CD14-positive monocyte (primary cell): Measurements from ENCODE around the gene ASZ1. TPM values are rescaled to one million over a fixed set of nuclear protein-coding genes. Genes with fewer than 3 reads are reported as not detected.

Source experiments
- DNase-seq, 3 donors: peaks; one replicate each; pipeline ENCODE4 v3.0.0-alpha.2; 2011 to 2022
- H2AFZ ChIP-seq: 2 replicates; pipeline ENCODE4 v1.6.0; 2012; ENCODE audit warnings: mild to moderate bottlenecking, low read depth, low read length, inconsistent platforms; ENCODE audit not compliant: insufficient read depth, poor library complexity, severe bottlenecking
- H3K27ac ChIP-seq, 2 donors: 1 replicate in 1 of 2; 2 replicates in 1 of 2; pipeline ENCODE4 v1.5.1; 2012 to 2013; ENCODE audit warnings: low read length in 2 of 2, control low read depth in 1 of 2, inconsistent platforms in 1 of 2, low read depth in 1 of 2, mild to moderate bottlenecking in 1 of 2
- H3K27me3 ChIP-seq, 2 donors: one replicate each; pipeline versions ENCODE4 v1.6.0 to v1.6.1; 2011 to 2013; ENCODE audit warnings: low read length in 2 of 2; ENCODE audit not compliant: control insufficient read depth in 2 of 2, insufficient read depth in 2 of 2
- H3K36me3 ChIP-seq, 2 donors: replicated peaks in 1 of 2; 1 replicate in 1 of 2; 2 replicates in 1 of 2; pipeline versions ENCODE4 v1.5.1 to v1.6.1; 2012 to 2013; ENCODE audit warnings: low read length in 2 of 2, control low read depth in 1 of 2, inconsistent platforms in 1 of 2, mild to moderate bottlenecking in 1 of 2; ENCODE audit not compliant: insufficient read depth in 2 of 2, control insufficient read depth in 1 of 2
- H3K4me1 ChIP-seq, 2 donors: 1 replicate in 1 of 2; 2 replicates in 1 of 2; pipeline versions ENCODE4 v1.5.1 to v1.6.1; 2012 to 2013; ENCODE audit warnings: low read length in 2 of 2, control low read depth in 1 of 2, inconsistent platforms in 1 of 2, mild to moderate bottlenecking in 1 of 2, moderate library complexity in 1 of 2; ENCODE audit not compliant: insufficient read depth in 2 of 2, control insufficient read depth in 1 of 2
- H3K4me2 ChIP-seq: replicated peaks from 2 replicates; pipeline ENCODE3; 2012; ENCODE audit warnings: low read length, moderate library complexity, mild to moderate bottlenecking; ENCODE audit not compliant: poor library complexity, severe bottlenecking; ENCODE audit errors: extremely low read depth
- H3K4me3 ChIP-seq, 3 experiments: fragments of 200-600 bp in 1 of 3; sonication (generic) in 1 of 3; replicated peaks in 1 of 3; 1 replicate in 2 of 3; 2 replicates in 1 of 3; pipeline ENCODE4 v1.5.1; 2011 to 2013; ENCODE audit warnings: low read length in 3 of 3, mild to moderate bottlenecking in 3 of 3, control low read depth in 2 of 3, low read depth in 2 of 3, inconsistent platforms in 1 of 3, moderate library complexity in 1 of 3
- H3K79me2 ChIP-seq: 2 replicates; pipeline ENCODE4 v1.6.0; 2012; ENCODE audit warnings: mild to moderate bottlenecking, control low read depth, inconsistent platforms, low read length, moderate library complexity; ENCODE audit not compliant: insufficient read depth
- H3K9ac ChIP-seq: 2 replicates; pipeline ENCODE4 v1.6.0; 2017; ENCODE audit warnings: low read length, mild to moderate bottlenecking; ENCODE audit not compliant: insufficient read depth, poor library complexity, severe bottlenecking
- H3K9me3 ChIP-seq, 2 donors: replicated peaks in 1 of 2; 1 replicate in 1 of 2; 2 replicates in 1 of 2; pipeline versions ENCODE4 v1.5.1 to v1.6.1; 2012 to 2013; ENCODE audit warnings: low read length in 2 of 2, control low read depth in 1 of 2; ENCODE audit not compliant: control insufficient read depth in 1 of 2, insufficient read depth in 1 of 2
- H4K20me1 ChIP-seq: 2 replicates; pipeline ENCODE4 v1.6.0; 2012; ENCODE audit warnings: mild to moderate bottlenecking, low read length, control low read depth, moderate library complexity; ENCODE audit not compliant: insufficient read depth
- H3K27ac Mint-ChIP-seq, 7 donors: one replicate each; pipeline ENCODE4 v1.8.0; 2020; ENCODE audit warnings: mild to moderate bottlenecking in 7 of 7, mixed read lengths in 7 of 7, moderate library complexity in 6 of 7, inconsistent platforms in 2 of 7
- H3K27me3 Mint-ChIP-seq, 3 donors: one replicate each; pipeline ENCODE4 v1.8.0; 2021 to 2022; ENCODE audit warnings: low read depth in 3 of 3, mild to moderate bottlenecking in 3 of 3, mixed read lengths in 3 of 3, moderate library complexity in 3 of 3, inconsistent platforms in 1 of 3
- H3K36me3 Mint-ChIP-seq, 2 donors: one replicate each; pipeline ENCODE4 v1.8.0; 2020; ENCODE audit warnings: mixed read lengths in 2 of 2, inconsistent platforms in 1 of 2, mild to moderate bottlenecking in 1 of 2
- H3K4me1 Mint-ChIP-seq: one replicate; pipeline ENCODE4 v1.8.0; 2020; ENCODE audit warnings: mild to moderate bottlenecking, mixed read lengths
- H3K4me3 Mint-ChIP-seq, 2 donors: one replicate each; pipeline ENCODE4 v1.8.0; 2020; ENCODE audit warnings: mild to moderate bottlenecking in 2 of 2, mixed read lengths in 2 of 2, moderate library complexity in 1 of 2
- H3K9me3 Mint-ChIP-seq, 7 donors: one replicate each; pipeline ENCODE4 v1.8.0; 2020 to 2022; ENCODE audit warnings: mixed read lengths in 7 of 7, mild to moderate bottlenecking in 6 of 7, moderate library complexity in 6 of 7, inconsistent platforms in 2 of 7
- WGBS: methylation state at CpG from one replicate; pipeline ENCODE4 v1.1.5; 2013; ENCODE audit warnings: missing lambda C conversion rate; ENCODE audit not compliant: insufficient coverage; 5-methylcytosine and 5-hydroxymethylcytosine counted together
- intact Hi-C, 2 donors: fragments of 100-400 bp; cut with micrococcal nuclease; formaldehyde crosslinking; loops; one replicate each; pipeline versions ENCODE4 v1.15.0 to v1.15.1; 2023
- polyA plus RNA-seq, 3 donors: library from polyadenylated mRNA; depleted of rRNA in 1 of 3; unstranded in 2 of 3; stranded (reverse) in 1 of 3; fragments of 300-500 nt in 2 of 3; fragments of >200 nt in 1 of 3; fragmentation: Illumina TruSeq in 2 of 3; gene quantifications; 1 replicate in 2 of 3; 2 replicates in 1 of 3; pipeline ENCODE4 v1.2.3, GENCODE V29; 2012 to 2021
- TF ChIP-seq, protein P1 (sequence below): fragments of 200-600 bp; IDR thresholded peaks from one replicate; pipeline ENCODE4 v1.8.0; 2022; ENCODE audit warnings: antibody characterized with exemption, mild to moderate bottlenecking

ASZ1 gene
- polyA plus RNA-seq, 3 donors: not detected

DNA sequence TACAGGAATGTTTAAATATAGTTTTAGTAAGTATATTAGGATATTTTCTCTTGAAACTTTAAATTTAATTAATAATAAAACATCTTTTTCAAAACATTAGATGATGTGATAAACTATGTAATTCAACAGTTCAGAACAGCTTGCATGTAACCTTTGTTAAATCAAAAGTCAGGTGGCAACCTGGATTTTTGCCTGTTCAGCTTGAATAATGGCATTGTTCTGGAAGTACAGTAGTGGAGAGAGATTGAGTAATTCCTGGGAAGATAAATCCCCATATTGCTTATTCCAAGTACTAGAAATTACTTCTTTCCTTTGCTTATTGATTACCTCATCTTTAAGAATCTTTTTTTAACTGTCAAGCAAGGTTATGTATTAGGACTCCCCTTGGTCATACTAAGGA is 32.4 kb upstream of the ASZ1 start:
- Mint-ChIP-seq H3K4me3 (no peak overlapping the region), H3K27me3 (peaks cover 0 to 1% (median 0%) of the 10 kb centered on the region in 3 donors), H3K27ac (no peak overlapping the region), H3K4me1 (no peaks in the 10 kb centered on the region), H3K9me3 (peaks cover 0 to 2% (median 0%) of the 10 kb centered on the region in 7 donors), H3K36me3 (no peaks in the 10 kb centered on the region)
- intact Hi-C loops: no loop called here
- Histone ChIP-seq H3K4me1 (no peaks in the 10 kb centered on the region), H3K27me3 (peaks cover 0 to 2% of the 10 kb centered on the region in 2 donors), H3K9ac (no peak overlapping the region), H3K9me3 (no peaks in the 10 kb centered on the region), H3K27ac (no peak overlapping the region), H3K79me2 (no peaks in the 10 kb centered on the region), H2AFZ (no peak overlapping the region), H3K36me3 (no peaks in the 10 kb centered on the region), H3K4me3 (no peak overlapping the region), H4K20me1 (no peaks in the 10 kb centered on the region), H3K4me2 (no peak overlapping the region)
- TF ChIP-seq, protein P1, sequence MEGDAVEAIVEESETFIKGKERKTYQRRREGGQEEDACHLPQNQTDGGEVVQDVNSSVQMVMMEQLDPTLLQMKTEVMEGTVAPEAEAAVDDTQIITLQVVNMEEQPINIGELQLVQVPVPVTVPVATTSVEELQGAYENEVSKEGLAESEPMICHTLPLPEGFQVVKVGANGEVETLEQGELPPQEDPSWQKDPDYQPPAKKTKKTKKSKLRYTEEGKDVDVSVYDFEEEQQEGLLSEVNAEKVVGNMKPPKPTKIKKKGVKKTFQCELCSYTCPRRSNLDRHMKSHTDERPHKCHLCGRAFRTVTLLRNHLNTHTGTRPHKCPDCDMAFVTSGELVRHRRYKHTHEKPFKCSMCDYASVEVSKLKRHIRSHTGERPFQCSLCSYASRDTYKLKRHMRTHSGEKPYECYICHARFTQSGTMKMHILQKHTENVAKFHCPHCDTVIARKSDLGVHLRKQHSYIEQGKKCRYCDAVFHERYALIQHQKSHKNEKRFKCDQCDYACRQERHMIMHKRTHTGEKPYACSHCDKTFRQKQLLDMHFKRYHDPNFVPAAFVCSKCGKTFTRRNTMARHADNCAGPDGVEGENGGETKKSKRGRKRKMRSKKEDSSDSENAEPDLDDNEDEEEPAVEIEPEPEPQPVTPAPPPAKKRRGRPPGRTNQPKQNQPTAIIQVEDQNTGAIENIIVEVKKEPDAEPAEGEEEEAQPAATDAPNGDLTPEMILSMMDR: no peak
- no peak for DNase-seq

DNA sequence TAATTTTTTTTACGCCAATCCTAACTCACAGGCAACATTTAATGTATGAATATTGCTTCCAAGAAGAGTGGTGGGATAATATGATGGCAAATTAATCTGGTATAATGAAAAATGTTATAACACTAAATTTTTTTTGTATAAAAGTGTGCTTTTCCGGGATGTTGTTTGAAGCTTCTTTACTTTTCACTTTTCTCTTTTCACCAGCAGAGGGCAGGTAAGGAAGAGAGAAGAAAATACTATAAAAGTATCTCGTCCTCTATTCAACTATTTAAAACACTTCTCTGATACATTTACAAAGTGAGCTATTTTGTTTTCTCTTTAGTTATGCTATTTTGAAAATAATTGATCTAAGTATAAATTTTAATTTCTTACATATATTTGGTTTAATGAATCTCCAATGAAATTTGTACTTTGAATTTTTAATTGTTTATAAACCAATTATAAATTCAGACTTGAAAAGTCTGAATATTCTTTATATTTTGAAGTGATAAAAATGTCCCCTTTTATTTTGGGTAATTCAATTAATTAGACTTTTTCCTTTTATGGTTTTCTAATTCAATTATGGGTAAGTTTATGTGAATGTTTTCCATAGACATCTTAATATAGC is 31.8 kb upstream of the ASZ1 start:
- H3K27ac ChIP-seq: no peak overlapping the region
- TF ChIP-seq, protein P1: peak; percentile 60
- H3K4me3 ChIP-seq: no peak overlapping the region
- intact Hi-C loops: no loop called here
- WGBS: no CpG with 5 or more reads among the region's 3 CpGs
- no peaks in the 10 kb centered on the region for H3K36me3 ChIP-seq
- H3K27me3 ChIP-seq: peaks cover 0 to 2% of the 10 kb centered on the region in 2 donors
- H4K20me1 ChIP-seq: no peaks in the 10 kb centered on the region
- no peaks in the 10 kb centered on the region for H3K79me2 ChIP-seq
- H3K36me3 Mint-ChIP-seq: no peaks in the 10 kb centered on the region
- H3K4me1 ChIP-seq: no peaks in the 10 kb centered on the region
- peaks cover 0 to 1% (median 0%) of the 10 kb centered on the region in 3 donors for H3K27me3 Mint-ChIP-seq
- no peak overlapping the region for H2AFZ ChIP-seq
- H3K4me3 Mint-ChIP-seq: no peak overlapping the region
- no peak for DNase-seq
- no peaks in the 10 kb centered on the region for H3K9me3 ChIP-seq
- H3K9me3 Mint-ChIP-seq: peaks cover 0 to 2% (median 0%) of the 10 kb centered on the region in 7 donors
- no peaks in the 10 kb centered on the region for H3K4me1 Mint-ChIP-seq
- no peak overlapping the region for H3K27ac Mint-ChIP-seq
- no peak overlapping the region for H3K9ac ChIP-seq
- no peak overlapping the region for H3K4me2 ChIP-seq
